Right atrium auricular region (tissue), 2 donors: ENCODE results near the gene SERPINE2. TPM values are rescaled to one million over a fixed set of nuclear protein-coding genes. Genes with fewer than 3 reads are reported as not detected.
A peak's percentile ranks its signal among the peaks of the same experiment; 100 is the strongest.
"Not testable (repeated sequence)": the region's sequence is repeated elsewhere in the genome, so short reads cannot be mapped to it uniquely, and the experiment has no call there.

Experiments
- DNase-seq: peaks from one replicate; pipeline ENCODE4 v3.0.0-alpha.2; 2019; ENCODE audit warnings: low spot score
- H3K27ac ChIP-seq, 2 donors: fragments of 200-600 bp; sonication (generic); 1 replicate in 1 of 2; 2 replicates in 1 of 2; pipeline ENCODE4 v1.5.1; 2016 to 2019
- H3K27me3 ChIP-seq, 2 donors: fragments of 200-600 bp; sonication (generic); one replicate each; pipeline versions ENCODE4 v1.5.1 to v1.6.0; 2017 to 2019
- H3K36me3 ChIP-seq: fragments of 200-600 bp; sonication (generic); one replicate; pipeline ENCODE4 v1.5.1; 2016
- H3K4me1 ChIP-seq, 2 donors: fragments of 200-600 bp; sonication (generic); one replicate each; pipeline versions ENCODE4 v1.5.1 to v1.6.0; 2017 to 2019
- H3K4me3 ChIP-seq, 2 donors: fragments of 200-600 bp; sonication (generic); 1 replicate in 1 of 2; 2 replicates in 1 of 2; pipeline ENCODE4 v1.5.1; 2017 to 2019; ENCODE audit warnings: mild to moderate bottlenecking in 1 of 2, moderate library complexity in 1 of 2
- H3K9me3 ChIP-seq, 2 donors: fragments of 200-600 bp; sonication (generic); one replicate each; pipeline ENCODE4 v1.5.1; 2019
- CTCF ChIP-seq, 2 donors: fragments of 200-600 bp; sonication (generic); IDR thresholded peaks; one replicate each; pipeline ENCODE4 v1.5.1; 2019; ENCODE audit warnings: antibody characterized with exemption in 2 of 2
- total RNA-seq, 2 donors: library from RNA; depleted of rRNA; stranded (reverse); fragments of >200 nt; gene quantifications; one replicate each; pipeline ENCODE4 v1.1.0, GENCODE V29; 2016

Gene SERPINE2
- total RNA-seq, 2 donors from 2014 or later = 20.2 to 54.3 TPM

DNA sequence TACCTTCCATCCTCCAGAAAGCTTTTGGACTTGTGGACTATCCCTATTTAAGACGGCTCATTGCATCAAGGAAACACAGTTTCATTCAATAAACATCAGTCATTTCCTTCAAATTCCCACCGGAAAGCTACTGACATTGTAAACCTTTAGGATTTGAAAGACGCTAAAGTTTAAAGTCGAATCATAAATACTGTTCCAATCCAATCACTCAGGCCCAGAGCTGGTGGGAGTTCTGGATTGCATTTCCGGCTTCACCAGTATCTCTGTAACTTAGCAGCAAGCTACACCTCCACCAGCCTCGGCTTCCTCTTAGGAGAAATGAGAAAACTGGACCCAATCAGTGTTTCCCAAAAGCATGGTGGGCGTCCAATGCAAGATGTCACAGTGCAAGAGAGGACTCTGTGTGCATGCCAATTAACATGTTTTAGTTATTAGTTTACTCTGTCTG lies 95.5 kb downstream of the SERPINE2 start:
- H3K9me3 ChIP-seq = no peaks in the 10 kb centered on the region
- H3K4me3 ChIP-seq = peak overlapping the region; percentile 98
- no peak for DNase-seq
- peaks cover 0 to 36% of the 10 kb centered on the region in 2 donors for H3K4me1 ChIP-seq
- TF ChIP-seq CTCF (IDR thresholded peaks at IDR 0.05) = no peak
- H3K27me3 ChIP-seq = no peaks in the 10 kb centered on the region
- no peaks in the 10 kb centered on the region for H3K36me3 ChIP-seq
- peak overlapping the region; percentile 93 to 99 for H3K27ac ChIP-seq

- no peak for TF ChIP-seq CTCF (IDR thresholded peaks at IDR 0.05)
Observed at GRCh38 chr2:223943135-223943534, 96.0 kb downstream of the SERPINE2 start.

DNA sequence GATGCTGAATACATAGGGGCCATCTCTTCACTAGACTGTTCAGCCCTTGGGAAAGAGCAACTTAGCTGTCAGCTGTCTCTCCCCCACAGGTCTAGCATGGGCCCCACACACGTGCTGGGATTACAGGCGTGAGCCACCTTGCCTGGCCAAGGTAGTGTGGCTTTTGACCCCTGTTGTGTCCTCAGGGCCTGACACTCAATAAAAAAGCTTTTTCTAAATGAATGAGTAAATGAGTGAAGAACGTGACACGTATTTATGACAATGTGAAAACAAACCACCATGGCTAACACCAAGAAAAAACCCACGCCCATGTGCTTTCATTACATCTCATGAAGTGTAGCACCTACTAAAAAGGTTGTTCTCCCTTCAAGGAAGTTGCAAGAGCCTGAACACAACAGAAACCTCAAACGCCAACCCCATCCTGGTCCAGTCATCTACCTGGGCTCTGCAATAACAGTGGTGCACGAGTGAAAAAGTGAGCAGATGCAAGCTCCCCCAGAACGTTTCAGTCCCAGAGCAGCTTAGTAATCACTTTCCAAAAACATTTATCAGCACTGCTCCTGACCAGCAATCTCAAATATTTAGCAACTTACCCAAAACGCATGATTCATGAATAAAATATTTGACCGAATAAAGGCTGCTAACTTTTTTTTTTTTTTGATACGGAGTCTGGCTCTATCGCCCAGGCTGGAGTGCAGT lies 97.4 kb downstream of the SERPINE2 start:
- Histone ChIP-seq H3K4me3 (no peak overlapping the region), H3K36me3 (no peaks in the 10 kb centered on the region), H3K27me3 (no peaks in the 10 kb centered on the region), H3K4me1 (peaks cover 0 to 48% of the 10 kb centered on the region in 2 donors), H3K9me3 (no peaks in the 10 kb centered on the region), H3K27ac (no peak overlapping the region)
- TF ChIP-seq CTCF (IDR thresholded peaks at IDR 0.05) = no peak
- no peak for DNase-seq

More at GRCh38 chr2:223943135-223943534, 96.0 kb downstream of the SERPINE2 start:
- Histone ChIP-seq H3K27ac (peak overlapping the region in 1 of 2 donors; percentile 93), H3K4me3 (peak overlapping the region in 1 of 2 donors; percentile 98), H3K27me3 (no peaks in the 10 kb centered on the region), H3K4me1 (peaks cover 0 to 36% of the 10 kb centered on the region in 2 donors), H3K36me3 (no peaks in the 10 kb centered on the region), H3K9me3 (no peaks in the 10 kb centered on the region)
- no peak for DNase-seq

- not testable (repeated sequence) for H3K36me3 ChIP-seq, H3K4me3 ChIP-seq, DNase-seq, H3K27ac ChIP-seq, H3K27me3 ChIP-seq, H3K9me3 ChIP-seq
- peaks cover 0 to 62% of the 10 kb centered on the region in 2 donors for H3K4me1 ChIP-seq
Observed at GRCh38 chr2:223939438-223939837, 99.6 kb downstream of the SERPINE2 start.

- Histone ChIP-seq H3K27me3 (no peaks in the 10 kb centered on the region), H3K4me3 (no peak overlapping the region), H3K36me3 (no peaks in the 10 kb centered on the region), H3K27ac (no peak overlapping the region), H3K4me1 (peaks cover 0 to 64% of the 10 kb centered on the region in 2 donors), H3K9me3 (no peaks in the 10 kb centered on the region)
- no peak for TF ChIP-seq CTCF (IDR thresholded peaks at IDR 0.05)
- no peak for DNase-seq
Observed at GRCh38 chr2:223937535-223937934, 101.6 kb downstream of the SERPINE2 start.

DNA sequence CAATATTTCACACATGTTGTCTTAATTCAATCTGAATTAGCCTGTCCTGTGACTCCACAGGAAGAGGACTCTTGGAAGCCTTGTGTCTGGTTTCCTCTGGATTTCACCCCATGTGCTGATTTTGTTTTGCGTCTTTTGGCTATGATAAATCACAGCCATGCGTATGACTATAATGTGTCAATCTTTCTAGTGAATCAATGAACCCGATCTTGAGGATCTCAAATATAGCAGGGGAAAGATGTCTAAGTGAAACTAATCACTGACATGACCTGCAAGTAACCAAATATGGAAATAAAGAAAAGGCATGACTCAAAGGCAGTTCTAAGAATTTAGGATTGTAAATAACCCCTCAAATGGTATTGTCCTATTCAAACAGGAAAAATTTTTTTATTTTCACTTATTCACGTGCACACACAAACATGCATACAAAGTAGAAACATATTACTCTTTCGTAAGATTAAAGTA lies 102.2 kb downstream of the SERPINE2 start:
- Histone ChIP-seq H3K4me1 (peaks cover 0 to 60% of the 10 kb centered on the region in 2 donors), H3K36me3 (no peaks in the 10 kb centered on the region), H3K27me3 (no peaks in the 10 kb centered on the region), H3K9me3 (no peaks in the 10 kb centered on the region), H3K4me3 (no peak overlapping the region), H3K27ac (peak overlapping the region; percentile 24 to 44)
- TF ChIP-seq CTCF (IDR thresholded peaks at IDR 0.05) = no peak
- no peak for DNase-seq
